Activated CD4-positive, alpha-beta T cell treated with anti-CD3 and anti-CD28 coated beads for 48 hours (primary cell): ENCODE results near the gene ZC2HC1B.
"Not testable (repeated sequence)": the region's sequence is repeated elsewhere in the genome, so short reads cannot be mapped to it uniquely, and the experiment has no call there.

Experiments
- DNase-seq: peaks from one replicate; pipeline ENCODE4 v3.0.0-alpha.2; 2020

Gene ZC2HC1B

GRCh38 chr6:143864234-143864633 lies at the start of gene ZC2HC1B:
Gene ZC2HC1B (plus strand): TSS chr6:143864474. CDS start chr6:143864540, 66 bp downstream.
- no peak for DNase-seq

GRCh38 chr6:143817621-143818020 lies 46.7 kb upstream of the ZC2HC1B start:
- DNase-seq, result no peak

- DNase-seq, result no peak
These were observed 42.9 kb upstream of the ZC2HC1B start for GRCh38 chr6:143821359-143821758.

DNA sequence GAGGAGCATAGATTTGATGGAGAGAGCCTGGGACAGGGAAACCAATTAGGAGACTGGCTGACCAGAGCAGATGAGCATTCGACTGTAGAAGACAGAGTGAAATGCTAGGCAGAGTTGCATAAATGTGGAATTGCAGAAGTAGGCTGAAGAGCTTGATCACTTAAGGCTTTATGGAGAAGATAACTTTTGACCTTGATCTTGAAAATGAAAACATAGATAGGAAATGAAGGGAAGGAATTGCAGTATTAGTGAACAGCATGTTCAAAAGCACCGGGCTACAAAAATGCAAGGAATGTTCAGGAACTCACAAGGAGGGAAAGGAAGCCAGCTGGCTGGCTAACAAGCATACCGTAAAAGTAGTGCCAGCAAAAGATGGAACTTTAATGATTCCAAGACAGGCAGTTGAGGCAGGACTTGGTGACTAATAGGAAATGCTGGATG lies 41.7 kb upstream of the ZC2HC1B start:
- no peak for DNase-seq

GRCh38 chr6:143823548-143823947 lies 40.7 kb upstream of the ZC2HC1B start:
- DNase-seq, result no peak

- no peak for DNase-seq
These were observed 35.7 kb upstream of the ZC2HC1B start for GRCh38 chr6:143828572-143828971.

DNA sequence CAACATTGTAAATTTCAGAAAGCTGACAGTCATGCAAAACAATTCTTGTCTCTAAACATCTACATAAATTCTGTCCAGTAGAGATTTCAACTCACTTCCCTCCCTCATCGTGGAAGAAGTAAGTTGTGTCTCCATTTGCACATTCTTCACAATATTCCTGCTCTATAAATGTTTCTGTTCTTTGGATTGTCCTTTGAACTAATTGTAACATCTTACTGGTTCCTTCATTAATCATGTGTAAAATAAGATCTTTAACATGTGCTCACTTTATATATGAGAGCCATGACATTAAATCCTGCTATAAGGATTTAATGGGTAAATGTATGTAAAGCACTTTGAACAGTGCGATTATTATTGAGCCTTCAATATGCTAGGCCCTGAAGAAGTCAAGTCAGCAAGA lies 28.1 kb upstream of the ZC2HC1B start:
- no peak for DNase-seq

DNA sequence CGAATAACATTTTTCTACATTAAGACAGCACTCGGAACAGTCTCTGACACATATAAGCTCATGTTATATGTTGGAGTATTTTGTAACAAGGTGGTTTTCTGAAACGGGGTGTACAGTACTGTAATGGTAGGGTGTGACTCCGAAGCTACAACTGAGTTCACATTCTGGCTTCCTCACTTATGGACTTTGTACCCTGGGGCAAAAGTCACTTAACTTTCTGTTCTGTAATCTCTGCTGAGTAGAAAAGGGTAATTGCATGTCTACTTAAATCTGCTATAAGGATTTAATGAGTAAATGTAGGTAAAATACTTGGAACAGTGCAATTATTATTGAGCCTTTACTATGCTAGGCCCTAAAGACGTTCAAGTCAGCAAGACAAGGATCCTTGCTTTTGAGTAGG lies 25.9 kb upstream of the ZC2HC1B start:
- DNase-seq, result no peak

- DNase-seq, result no peak
These were observed 25.1 kb upstream of the ZC2HC1B start for GRCh38 chr6:143839196-143839595.

GRCh38 chr6:143840595-143841265 lies 23.5 kb upstream of the ZC2HC1B start:
- no peak for DNase-seq

- no peak for DNase-seq
These were observed 21.8 kb upstream of the ZC2HC1B start for GRCh38 chr6:143842461-143842901.

- peak; percentile 95 for DNase-seq
These were observed 21.2 kb upstream of the ZC2HC1B start, which contains the start of gene LTV1 for GRCh38 chr6:143842902-143843676. Gene LTV1 (plus strand): TSS chr6:143843338. CDS start chr6:143843478, 140 bp downstream.

DNA sequence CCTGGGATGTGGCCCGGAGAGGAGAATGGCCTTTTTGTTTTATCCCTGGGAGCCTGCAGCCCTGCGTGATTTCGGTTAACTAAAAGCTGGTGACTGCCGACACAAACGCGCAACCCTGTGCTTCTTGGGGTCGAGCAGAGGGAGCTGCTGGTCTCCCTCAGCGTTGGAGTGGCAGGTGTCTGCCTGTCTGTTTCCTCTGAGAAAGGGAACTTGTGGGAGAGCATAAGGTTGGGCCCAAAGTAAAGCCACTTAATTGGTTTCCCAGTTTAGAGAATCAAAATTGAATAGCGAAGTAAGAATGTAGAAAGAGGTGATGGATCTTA lies 20.6 kb upstream of the ZC2HC1B start:
- DNase-seq, result no peak

- DNase-seq, result no peak
These were observed 20.3 kb upstream of the ZC2HC1B start for GRCh38 chr6:143844006-143844405.

DNA sequence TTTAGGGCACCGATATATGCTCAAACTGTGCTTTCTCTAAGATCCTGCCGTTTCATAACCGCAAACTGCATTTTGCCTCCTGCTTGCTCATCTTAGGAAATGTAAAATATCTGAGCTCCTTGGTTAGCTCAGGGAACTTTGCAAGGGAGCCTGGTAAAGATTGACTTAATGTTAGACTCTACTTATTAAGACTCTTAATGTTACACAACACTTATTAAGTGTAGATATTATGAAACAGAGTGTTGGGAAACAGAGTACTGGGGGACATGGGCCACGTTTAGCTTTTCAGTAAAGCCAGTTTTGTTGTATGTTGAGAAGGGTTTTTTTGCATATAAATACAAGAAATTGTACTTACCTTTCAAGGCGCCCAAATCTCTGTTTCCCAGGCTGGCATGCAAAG lies 19.2 kb upstream of the ZC2HC1B start:
- no peak for DNase-seq

DNA sequence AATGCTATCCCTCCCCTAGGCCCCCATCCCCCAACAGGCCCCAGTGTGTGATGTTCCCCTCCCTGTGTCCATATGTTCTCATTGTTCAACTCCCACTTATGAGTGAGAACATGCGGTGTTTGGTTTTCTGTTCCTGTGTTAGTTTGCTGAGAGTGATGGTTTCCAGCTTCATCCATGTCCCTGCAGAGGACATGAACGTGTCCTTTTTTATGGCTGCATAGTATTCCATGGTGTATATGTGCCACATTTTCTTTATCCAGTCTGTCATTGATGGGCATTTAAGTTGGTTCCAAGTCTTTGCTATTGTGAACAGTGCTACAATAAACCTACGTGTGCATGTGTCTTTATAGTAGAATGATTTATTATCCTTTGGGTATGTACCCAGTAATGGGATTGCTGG lies 12.6 kb upstream of the ZC2HC1B start:
- DNase-seq, result not testable (repeated sequence)

- DNase-seq, result not testable (repeated sequence)
These were observed 9.2 kb upstream of the ZC2HC1B start for GRCh38 chr6:143855057-143855456.

- not testable (repeated sequence) for DNase-seq
These were observed 7.5 kb upstream of the ZC2HC1B start for GRCh38 chr6:143856762-143857161.

DNA sequence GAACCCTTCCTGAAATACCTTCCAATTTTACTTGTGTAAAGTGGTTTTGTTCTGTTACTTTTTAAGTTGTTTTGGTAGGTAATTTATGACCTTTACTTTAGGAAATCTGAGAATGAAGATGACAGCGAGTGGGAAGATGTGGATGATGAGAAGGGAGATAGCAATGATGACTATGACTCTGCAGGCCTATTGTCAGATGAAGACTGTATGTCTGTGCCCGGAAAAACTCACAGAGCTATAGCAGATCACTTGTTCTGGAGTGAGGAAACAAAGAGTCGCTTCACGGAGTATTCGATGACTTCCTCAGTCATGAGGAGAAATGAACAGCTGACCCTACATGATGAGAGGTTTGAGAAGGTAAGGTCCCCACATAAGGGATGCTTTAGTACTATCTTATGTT lies 6.6 kb upstream of the ZC2HC1B start:
- no peak for DNase-seq

GRCh38 chr6:143859891-143860660 lies 4.2 kb upstream of the ZC2HC1B start:
- DNase-seq, result no peak

GRCh38 chr6:143863771-143864170 lies 503 bp upstream of the ZC2HC1B start:
- no peak for DNase-seq

DNA sequence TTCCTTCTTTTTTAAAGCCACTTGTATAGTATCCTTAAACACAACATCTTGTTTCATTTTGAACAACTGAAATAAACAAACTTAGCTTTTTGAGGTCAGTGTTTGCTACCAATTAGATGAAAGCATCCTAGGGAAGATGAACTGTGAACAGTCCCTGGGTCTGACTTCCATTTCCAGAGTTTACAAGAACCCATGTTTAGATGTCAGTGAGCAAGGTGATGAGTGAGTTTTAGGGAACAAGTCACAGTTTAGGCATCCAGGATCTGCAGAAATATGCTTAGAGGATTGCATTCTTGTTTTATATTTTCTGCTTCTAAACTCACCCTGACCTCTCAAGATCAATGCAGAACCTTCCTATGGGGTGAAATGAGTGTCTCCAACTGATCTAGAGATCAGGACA lies 3.0 kb downstream of the ZC2HC1B start:
- no peak for DNase-seq

GRCh38 chr6:143868808-143869207 lies 4.5 kb downstream of the ZC2HC1B start:
- DNase-seq, result not testable (repeated sequence)
